GM12874 (cell line): ENCODE results near the gene LEKR1.
A peak's percentile ranks its signal among the peaks of the same experiment; 100 is the strongest.

Experiments used
- TF ChIP-seq, protein P1 (sequence below): IDR thresholded peaks from 2 replicates; pipeline ENCODE4 v1.5.1; 2011; ENCODE audit warnings: low read depth, mild to moderate bottlenecking, control low read depth, low read length, moderate library complexity; ENCODE audit not compliant: insufficient read depth

LEKR1 gene

DNA sequence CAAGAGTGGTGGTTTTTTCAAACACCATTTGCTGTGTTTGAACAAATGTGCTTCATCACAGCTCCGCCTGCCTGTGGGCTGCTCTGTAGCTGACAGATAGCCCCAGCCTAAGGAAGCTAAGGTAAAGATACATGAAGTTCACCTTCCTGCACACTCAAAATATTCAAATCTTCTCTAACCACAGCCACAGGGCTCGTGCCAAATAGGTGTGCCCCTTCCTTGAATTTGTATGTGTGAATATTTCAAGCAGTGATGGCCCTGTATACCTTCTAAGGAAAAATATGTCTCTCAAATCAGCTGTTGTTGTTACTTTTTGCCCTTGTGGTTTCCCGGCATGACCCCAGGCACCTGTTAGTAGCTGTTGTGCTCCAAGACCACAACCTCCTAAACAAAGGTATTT is 241.0 kb downstream of the LEKR1 start:
- TF ChIP-seq, protein P1, sequence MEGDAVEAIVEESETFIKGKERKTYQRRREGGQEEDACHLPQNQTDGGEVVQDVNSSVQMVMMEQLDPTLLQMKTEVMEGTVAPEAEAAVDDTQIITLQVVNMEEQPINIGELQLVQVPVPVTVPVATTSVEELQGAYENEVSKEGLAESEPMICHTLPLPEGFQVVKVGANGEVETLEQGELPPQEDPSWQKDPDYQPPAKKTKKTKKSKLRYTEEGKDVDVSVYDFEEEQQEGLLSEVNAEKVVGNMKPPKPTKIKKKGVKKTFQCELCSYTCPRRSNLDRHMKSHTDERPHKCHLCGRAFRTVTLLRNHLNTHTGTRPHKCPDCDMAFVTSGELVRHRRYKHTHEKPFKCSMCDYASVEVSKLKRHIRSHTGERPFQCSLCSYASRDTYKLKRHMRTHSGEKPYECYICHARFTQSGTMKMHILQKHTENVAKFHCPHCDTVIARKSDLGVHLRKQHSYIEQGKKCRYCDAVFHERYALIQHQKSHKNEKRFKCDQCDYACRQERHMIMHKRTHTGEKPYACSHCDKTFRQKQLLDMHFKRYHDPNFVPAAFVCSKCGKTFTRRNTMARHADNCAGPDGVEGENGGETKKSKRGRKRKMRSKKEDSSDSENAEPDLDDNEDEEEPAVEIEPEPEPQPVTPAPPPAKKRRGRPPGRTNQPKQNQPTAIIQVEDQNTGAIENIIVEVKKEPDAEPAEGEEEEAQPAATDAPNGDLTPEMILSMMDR = peak; percentile 9; the same call in 1 of the 2 replicates

DNA sequence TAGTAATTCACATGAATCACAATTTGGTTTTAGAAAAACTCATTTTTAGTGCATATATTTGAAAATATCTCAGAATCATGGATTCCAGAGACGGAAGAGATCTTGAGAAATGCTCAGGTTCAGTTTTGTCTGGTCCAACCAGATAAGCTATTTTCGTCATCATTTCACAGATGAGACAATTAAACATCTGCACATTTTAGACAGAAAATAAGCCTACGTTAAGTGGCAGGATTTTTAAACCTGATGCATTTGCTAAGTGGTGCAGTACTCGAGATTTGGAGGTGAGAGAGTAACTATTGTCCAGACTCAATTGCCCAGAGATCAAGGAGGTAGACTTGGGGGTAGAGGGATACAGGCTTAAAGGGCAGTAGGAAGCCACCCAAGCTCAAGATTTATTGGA is 243.3 kb downstream of the LEKR1 start:
- TF ChIP-seq, protein P1 = no peak

DNA sequence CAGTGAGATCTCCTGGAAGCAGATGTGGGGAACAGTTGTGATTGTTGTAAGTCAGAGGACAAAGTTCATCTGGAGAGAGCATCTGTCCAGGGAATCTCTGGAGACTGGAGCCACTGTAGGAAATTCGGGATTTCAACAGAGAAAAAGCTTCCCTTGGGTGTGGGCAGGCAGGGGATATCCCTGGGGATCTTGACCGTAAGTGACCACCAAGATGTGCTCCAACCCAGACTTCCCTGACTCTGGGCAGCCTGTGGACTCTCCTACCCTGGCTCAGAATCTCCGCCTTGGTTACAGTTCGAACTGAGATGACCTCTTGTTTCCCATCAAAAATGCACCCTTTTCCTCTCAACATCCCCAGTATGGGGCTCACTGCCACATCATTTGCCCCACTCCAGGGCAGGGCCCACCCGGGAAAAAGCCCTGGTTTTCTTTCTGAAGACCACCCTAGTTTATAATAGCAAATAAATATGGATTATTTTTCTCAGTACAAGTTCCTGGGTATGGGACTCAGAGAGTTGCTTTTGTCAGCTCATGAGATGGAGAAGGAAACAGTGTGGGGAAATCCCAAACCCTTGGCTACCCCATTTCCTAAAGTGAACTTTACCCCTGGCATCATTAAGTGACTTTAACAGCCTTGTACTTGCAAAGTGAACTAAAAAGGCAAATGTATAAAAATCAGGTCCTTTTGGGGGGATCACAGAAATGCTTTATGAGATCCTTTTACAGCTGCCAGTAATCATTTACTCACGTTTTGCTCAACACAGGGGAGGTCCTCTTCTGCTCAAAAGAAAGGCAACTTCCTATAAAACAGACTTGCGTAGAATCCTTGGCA is 243.9 kb downstream of the LEKR1 start:
- TF ChIP-seq, protein P1 = no peak

DNA sequence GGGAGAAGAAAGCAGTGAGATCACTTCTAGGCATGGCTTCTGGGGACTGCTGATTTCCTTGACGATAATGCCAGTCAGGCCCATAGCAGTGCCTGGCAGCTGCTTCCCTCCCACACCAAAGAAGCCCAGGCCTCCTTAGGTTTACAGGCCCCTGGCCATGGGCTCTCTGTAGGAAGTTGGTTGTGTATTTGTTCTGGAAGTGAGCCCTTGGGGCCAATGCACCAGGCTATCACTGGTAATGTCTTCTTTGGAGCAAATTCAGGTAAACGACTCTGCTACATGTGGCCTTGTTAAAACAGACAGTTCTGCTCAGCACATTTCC is 244.5 kb downstream of the LEKR1 start:
- TF ChIP-seq, protein P1 = no peak

DNA sequence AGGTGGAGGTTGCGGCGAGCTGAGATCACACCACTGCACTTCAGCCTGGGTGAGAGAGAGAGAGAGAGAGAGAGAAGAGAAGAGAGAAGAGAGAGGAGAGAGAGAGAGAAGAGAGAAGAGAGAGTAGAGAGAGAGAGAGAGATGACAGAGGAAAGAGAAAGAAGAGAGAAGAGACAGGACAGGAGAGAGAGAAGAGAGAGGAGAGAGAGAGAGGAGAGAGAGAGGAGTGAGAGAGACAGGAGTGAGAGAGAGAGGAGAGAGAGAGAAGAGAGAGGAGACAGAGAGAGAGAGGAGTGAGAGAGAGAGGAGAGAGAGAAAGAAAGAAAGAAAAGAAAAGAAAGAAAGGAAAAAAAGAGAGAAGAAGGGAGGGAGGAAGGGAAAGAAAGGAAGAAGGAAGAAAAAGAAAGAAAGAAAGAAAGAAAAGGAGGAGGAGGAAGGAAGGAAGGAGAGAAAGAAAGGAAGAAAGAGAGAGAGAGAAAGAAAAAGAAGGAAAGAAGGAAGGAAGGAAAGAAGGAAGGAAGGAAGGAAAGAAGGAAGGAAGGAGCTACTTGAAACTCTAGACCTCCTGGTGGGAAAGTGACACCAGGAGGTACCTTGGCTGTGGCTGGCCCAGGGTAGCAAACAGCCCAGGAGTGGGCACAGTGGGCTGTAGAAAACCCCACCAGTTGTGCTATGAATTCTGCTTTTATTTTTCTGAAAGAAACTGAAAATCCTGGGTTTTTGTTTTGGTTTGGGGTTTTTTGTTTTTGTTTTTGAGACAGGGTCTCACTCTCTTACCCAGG is 245.8 kb downstream of the LEKR1 start:
- TF ChIP-seq, protein P1 = no peak

DNA sequence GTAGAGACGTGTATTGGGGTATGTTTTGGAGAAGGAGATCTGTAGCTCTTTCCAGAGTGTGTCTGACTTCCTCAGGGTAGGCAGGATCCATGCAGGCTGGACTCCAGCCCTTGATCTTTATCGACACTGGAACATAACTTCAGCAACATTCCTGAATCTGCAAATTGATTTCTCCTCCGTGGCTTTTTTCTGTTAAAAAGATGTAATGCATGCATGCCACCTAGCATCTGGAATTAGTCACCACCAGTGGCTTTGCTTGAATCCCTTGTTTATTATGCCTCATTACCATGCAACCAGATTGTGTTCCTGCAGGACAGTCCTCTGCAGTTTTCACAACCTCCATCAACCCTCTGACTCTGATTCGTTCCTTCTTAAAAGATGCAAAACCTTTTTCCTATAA is 247.7 kb downstream of the LEKR1 start:
- TF ChIP-seq, protein P1 = no peak

DNA sequence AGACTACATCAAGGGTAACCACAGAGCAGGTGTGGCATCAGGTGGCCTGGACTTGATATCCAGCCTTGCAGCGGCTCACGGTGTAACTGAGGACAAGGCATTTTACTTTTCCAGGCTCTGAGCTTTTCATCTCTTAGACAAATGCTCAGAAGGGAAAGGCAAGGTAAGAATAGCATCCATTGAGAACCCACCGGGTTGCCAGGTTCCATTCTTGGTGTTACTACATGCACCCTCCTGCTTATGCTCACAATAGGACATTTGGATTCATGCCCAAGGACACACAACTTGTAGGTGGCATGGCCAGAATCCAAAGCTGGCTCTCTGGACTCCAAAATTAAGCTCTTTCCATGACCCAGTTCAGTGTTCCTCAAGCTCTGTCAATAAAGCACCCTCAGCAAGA is 248.3 kb downstream of the LEKR1 start:
- TF ChIP-seq, protein P1 = no peak
